ENCODE measurements around the gene NELL2. TPM values are rescaled to one million over a fixed set of nuclear protein-coding genes. Genes with fewer than 3 reads are reported as not detected.

NELL2 gene
- total RNA-seq, 2 donors from 2014 or later, result 5.8 to 7.2 TPM

DNA sequence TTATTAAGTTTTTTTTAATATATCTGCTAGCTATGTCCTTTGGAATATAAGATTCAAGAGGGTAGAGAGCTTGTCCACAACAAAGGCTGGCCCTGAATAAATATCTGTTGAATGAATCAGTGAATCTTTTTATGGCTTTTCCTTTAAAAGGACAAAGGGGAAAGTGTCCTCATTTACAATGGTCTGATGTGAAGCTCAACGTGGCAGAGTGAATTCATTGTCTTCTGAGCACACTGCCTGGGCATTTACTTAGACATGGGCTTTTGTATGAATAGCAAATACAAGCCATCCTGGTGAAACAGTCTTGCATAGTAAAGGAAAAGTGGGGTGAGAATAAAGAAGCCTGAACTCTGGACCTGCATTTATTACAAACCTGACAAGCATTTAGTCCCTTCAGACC is 201.2 kb downstream of the NELL2 start:
- H3K4me3 ChIP-seq, result no peak overlapping the region
- no peaks in the 10 kb centered on the region for H3K27me3 ChIP-seq (replicated peaks; ENCODE audit: insufficient read depth)
- H3K9me3 ChIP-seq, result no peaks in the 10 kb centered on the region
- H3K36me3 ChIP-seq, result no peaks in the 10 kb centered on the region
- 15% methylated on average over 1 of the region's 1 CpG for WGBS
- no peak for DNase-seq (ENCODE audit: low spot score)
- no peaks in the 10 kb centered on the region for H3K4me1 ChIP-seq (replicated peaks)
- TF ChIP-seq POLR2AphosphoS5 (IDR thresholded peaks at IDR 0.05), result no peak
- TF ChIP-seq, protein P1, sequence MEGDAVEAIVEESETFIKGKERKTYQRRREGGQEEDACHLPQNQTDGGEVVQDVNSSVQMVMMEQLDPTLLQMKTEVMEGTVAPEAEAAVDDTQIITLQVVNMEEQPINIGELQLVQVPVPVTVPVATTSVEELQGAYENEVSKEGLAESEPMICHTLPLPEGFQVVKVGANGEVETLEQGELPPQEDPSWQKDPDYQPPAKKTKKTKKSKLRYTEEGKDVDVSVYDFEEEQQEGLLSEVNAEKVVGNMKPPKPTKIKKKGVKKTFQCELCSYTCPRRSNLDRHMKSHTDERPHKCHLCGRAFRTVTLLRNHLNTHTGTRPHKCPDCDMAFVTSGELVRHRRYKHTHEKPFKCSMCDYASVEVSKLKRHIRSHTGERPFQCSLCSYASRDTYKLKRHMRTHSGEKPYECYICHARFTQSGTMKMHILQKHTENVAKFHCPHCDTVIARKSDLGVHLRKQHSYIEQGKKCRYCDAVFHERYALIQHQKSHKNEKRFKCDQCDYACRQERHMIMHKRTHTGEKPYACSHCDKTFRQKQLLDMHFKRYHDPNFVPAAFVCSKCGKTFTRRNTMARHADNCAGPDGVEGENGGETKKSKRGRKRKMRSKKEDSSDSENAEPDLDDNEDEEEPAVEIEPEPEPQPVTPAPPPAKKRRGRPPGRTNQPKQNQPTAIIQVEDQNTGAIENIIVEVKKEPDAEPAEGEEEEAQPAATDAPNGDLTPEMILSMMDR (IDR thresholded peaks at IDR 0.05), result no peak
- no peak for TF ChIP-seq POLR2A (IDR thresholded peaks at IDR 0.05)
- intact Hi-C loops (cut with DNase I), result no loop called here
- no peak overlapping the region for H3K27ac ChIP-seq

DNA sequence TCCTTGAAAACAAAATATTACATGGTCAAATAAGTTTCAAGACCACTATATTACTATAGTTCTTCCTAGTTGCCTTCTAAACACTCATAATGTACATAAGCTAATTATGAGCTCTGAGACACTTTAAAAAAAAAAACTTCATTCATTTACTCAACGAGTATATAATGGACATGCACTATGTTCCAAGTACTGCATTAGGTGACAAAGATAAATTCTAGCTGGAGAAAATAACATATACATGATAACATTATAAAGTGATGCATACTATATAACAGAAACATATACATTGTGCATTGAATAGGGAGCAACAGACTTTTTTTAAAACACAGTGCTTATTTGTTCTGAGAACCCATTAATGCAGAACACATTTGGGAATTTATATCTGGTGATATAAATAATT is 202.3 kb downstream of the NELL2 start:
- no peak for DNase-seq (ENCODE audit: low spot score)
- intact Hi-C loops (cut with DNase I), result no loop called here
- H3K4me3 ChIP-seq, result no peak overlapping the region
- no peaks in the 10 kb centered on the region for H3K27me3 ChIP-seq (replicated peaks; ENCODE audit: insufficient read depth)
- H3K9me3 ChIP-seq, result no peaks in the 10 kb centered on the region
- 66% methylated on average over 1 of the region's 1 CpG for WGBS
- H3K4me1 ChIP-seq (replicated peaks), result no peaks in the 10 kb centered on the region
- H3K36me3 ChIP-seq, result no peaks in the 10 kb centered on the region
- H3K27ac ChIP-seq, result no peak overlapping the region
- TF ChIP-seq POLR2AphosphoS5 (IDR thresholded peaks at IDR 0.05) (no peak), POLR2A (IDR thresholded peaks at IDR 0.05) (no peak)
- TF ChIP-seq, protein P1 (IDR thresholded peaks at IDR 0.05), result no peak

DNA sequence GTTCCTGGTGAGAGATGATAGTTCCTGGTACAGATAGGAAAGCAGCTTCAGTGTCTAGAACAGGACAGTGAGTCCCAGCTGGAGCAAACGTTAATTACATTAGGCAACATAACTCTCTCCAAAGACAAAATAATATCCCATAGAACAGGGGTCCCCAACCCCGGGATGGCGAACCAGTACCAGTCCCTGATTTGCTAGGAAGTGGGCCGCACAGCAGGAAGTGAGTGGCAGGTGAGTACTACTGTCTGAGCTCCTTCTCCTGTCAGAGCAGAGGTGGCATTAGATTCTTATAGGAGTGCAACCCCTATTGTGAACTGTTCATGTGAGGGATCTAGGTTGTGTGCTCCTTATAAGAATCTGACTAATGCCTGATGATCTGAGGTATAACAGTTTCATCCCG is 204.1 kb downstream of the NELL2 start:
- Histone ChIP-seq H3K4me1 (replicated peaks) (no peaks in the 10 kb centered on the region), H3K9me3 (no peaks in the 10 kb centered on the region), H3K27ac (no peak overlapping the region), H3K36me3 (no peaks in the 10 kb centered on the region), H3K27me3 (replicated peaks; ENCODE audit: insufficient read depth) (no peaks in the 10 kb centered on the region), H3K4me3 (no peak overlapping the region)
- intact Hi-C loops (cut with DNase I), result no loop called here
- TF ChIP-seq, protein P1 (IDR thresholded peaks at IDR 0.05), result no peak
- TF ChIP-seq POLR2A (IDR thresholded peaks at IDR 0.05) (no peak), POLR2AphosphoS5 (IDR thresholded peaks at IDR 0.05) (no peak)
- WGBS, result 97% methylated on average over 5 of the region's 5 CpGs
- DNase-seq (ENCODE audit: low spot score), result no peak

DNA sequence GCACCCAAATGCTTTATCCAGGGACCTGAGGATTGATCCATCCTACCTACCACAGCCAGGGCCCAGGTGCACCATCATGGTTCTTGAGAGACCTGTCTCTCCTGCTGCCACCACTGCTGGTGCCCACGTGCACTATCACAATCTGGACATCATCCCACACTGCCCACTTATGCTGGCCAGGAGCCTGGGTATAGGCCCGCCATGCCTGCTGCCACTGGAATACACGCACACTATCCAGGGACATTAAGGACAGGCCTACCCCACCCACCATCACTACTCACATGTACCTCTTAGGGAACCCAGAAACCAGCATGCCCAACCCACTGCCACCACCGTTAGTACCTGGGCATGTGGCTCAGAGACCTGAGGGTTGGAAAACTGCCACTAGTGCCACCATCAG is 207.7 kb downstream of the NELL2 start:
- TF ChIP-seq POLR2A (IDR thresholded peaks at IDR 0.05), result no peak
- TF ChIP-seq POLR2AphosphoS5 (IDR thresholded peaks at IDR 0.05), result no peak
- TF ChIP-seq, protein P1 (IDR thresholded peaks at IDR 0.05), result no peak
- Histone ChIP-seq H3K4me3 (no peak overlapping the region), H3K4me1 (replicated peaks) (no peaks in the 10 kb centered on the region), H3K27ac (no peak overlapping the region), H3K36me3 (no peaks in the 10 kb centered on the region), H3K9me3 (no peaks in the 10 kb centered on the region), H3K27me3 (replicated peaks; ENCODE audit: insufficient read depth) (no peaks in the 10 kb centered on the region)
- intact Hi-C loops (cut with DNase I), result no loop called here
- 97% methylated on average over 4 of the region's 4 CpGs for whole genome bisulfite sequencing
- DNase-seq (ENCODE audit: low spot score), result no peak

DNA sequence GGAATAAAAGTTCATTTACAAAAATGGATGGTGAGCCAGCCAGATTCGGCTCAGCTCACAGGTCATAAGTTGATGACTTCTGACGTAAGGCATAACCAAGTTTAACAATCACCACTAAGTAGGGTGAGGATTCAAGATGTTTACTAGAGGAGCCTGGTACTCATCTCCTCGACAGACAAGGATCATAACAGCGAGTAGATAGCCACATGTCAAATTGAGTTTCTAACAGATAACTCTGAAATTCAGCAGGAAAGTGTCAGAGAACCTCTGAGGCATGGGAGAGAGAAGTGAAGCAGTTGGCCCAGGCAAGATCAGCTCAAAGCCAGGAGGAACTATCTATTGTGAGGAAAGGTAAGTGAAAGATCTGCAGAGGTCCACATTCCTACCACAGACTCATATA is 208.7 kb downstream of the NELL2 start:
- intact Hi-C loops (cut with DNase I), result no loop called here
- Histone ChIP-seq H3K9me3 (no peaks in the 10 kb centered on the region), H3K27me3 (replicated peaks; ENCODE audit: insufficient read depth) (no peaks in the 10 kb centered on the region), H3K36me3 (no peaks in the 10 kb centered on the region), H3K27ac (no peak overlapping the region), H3K4me3 (no peak overlapping the region), H3K4me1 (replicated peaks) (no peaks in the 10 kb centered on the region)
- TF ChIP-seq POLR2AphosphoS5 (IDR thresholded peaks at IDR 0.05), result no peak
- TF ChIP-seq POLR2A (IDR thresholded peaks at IDR 0.05), result no peak
- TF ChIP-seq, protein P1 (IDR thresholded peaks at IDR 0.05), result no peak
- DNase-seq (ENCODE audit: low spot score), result no peak
- WGBS, result 81% methylated on average over 4 of the region's 4 CpGs
